ENCODE results near the gene TYMP.

GRCh38 chr22:50526108-50526833 lies 3.5 kb downstream of the TYMP start:
- TF ChIP-seq CTCF (IDR thresholded peaks at IDR 0.05), result peak; percentile 39 to 68 (median 60)
- no peak for TF ChIP-seq POLR2A (IDR thresholded peaks at IDR 0.05)

All from uterus (tissue), 2 donors.